ENCODE data around the gene ARHGAP15. TPM values are rescaled to one million over a fixed set of nuclear protein-coding genes. Genes with fewer than 3 reads are reported as not detected.

Gene ARHGAP15
- total RNA-seq, 1 donor from 2014 or later: not detected

GRCh38 chr2:143117225-143117624 is 12.0 kb upstream of the ARHGAP15 start:
- no peak overlapping the region for H3K27ac Mint-ChIP-seq (ENCODE audit: unreplicated experiment)
- no peak for TF ChIP-seq CTCF (IDR thresholded peaks at IDR 0.05; ENCODE audit: partially characterized antibody, unreplicated experiment)
- no peaks in the 10 kb centered on the region for H3K9me3 Mint-ChIP-seq (ENCODE audit: unreplicated experiment)
- no peak for DNase-seq
- H3K4me1 Mint-ChIP-seq (ENCODE audit: low read depth, unreplicated experiment): no peaks in the 10 kb centered on the region
- no peaks in the 10 kb centered on the region for H3K36me3 Mint-ChIP-seq (ENCODE audit: unreplicated experiment)
- no peaks in the 10 kb centered on the region for H3K27me3 Mint-ChIP-seq (ENCODE audit: unreplicated experiment)
- H3K4me3 Mint-ChIP-seq (ENCODE audit: unreplicated experiment): no peak overlapping the region

GRCh38 chr2:143121079-143121478 is 8.1 kb upstream of the ARHGAP15 start:
- Mint-ChIP-seq H3K4me1 (ENCODE audit: low read depth, unreplicated experiment) (no peaks in the 10 kb centered on the region), H3K4me3 (ENCODE audit: unreplicated experiment) (no peak overlapping the region), H3K27ac (ENCODE audit: unreplicated experiment) (no peak overlapping the region), H3K36me3 (ENCODE audit: unreplicated experiment) (no peaks in the 10 kb centered on the region), H3K9me3 (ENCODE audit: unreplicated experiment) (no peaks in the 10 kb centered on the region), H3K27me3 (ENCODE audit: unreplicated experiment) (no peaks in the 10 kb centered on the region)
- no peak for DNase-seq
- no peak for TF ChIP-seq CTCF (IDR thresholded peaks at IDR 0.05; ENCODE audit: partially characterized antibody, unreplicated experiment)

- no peaks in the 10 kb centered on the region for H3K36me3 Mint-ChIP-seq (ENCODE audit: unreplicated experiment)
- no peak for TF ChIP-seq CTCF (IDR thresholded peaks at IDR 0.05; ENCODE audit: partially characterized antibody, unreplicated experiment)
- no peak overlapping the region for H3K27ac Mint-ChIP-seq (ENCODE audit: unreplicated experiment)
- H3K9me3 Mint-ChIP-seq (ENCODE audit: unreplicated experiment): no peaks in the 10 kb centered on the region
- DNase-seq: no peak
- H3K27me3 Mint-ChIP-seq (ENCODE audit: unreplicated experiment): no peaks in the 10 kb centered on the region
- H3K4me1 Mint-ChIP-seq (ENCODE audit: low read depth, unreplicated experiment): no peaks in the 10 kb centered on the region
- no peak overlapping the region for H3K4me3 Mint-ChIP-seq (ENCODE audit: unreplicated experiment)
These were observed 7.3 kb upstream of the ARHGAP15 start for GRCh38 chr2:143121957-143122356.

- Mint-ChIP-seq H3K9me3 (ENCODE audit: unreplicated experiment) (no peaks in the 10 kb centered on the region), H3K4me1 (ENCODE audit: low read depth, unreplicated experiment) (peaks cover under 1% of the 10 kb centered on the region), H3K27me3 (ENCODE audit: unreplicated experiment) (no peaks in the 10 kb centered on the region), H3K27ac (ENCODE audit: unreplicated experiment) (no peak overlapping the region), H3K4me3 (ENCODE audit: unreplicated experiment) (no peak overlapping the region), H3K36me3 (ENCODE audit: unreplicated experiment) (no peaks in the 10 kb centered on the region)
- no peak for DNase-seq
- no peak for TF ChIP-seq CTCF (IDR thresholded peaks at IDR 0.05; ENCODE audit: partially characterized antibody, unreplicated experiment)
These were observed 5.3 kb upstream of the ARHGAP15 start for GRCh38 chr2:143123911-143124310.

GRCh38 chr2:143124445-143124844 is 4.8 kb upstream of the ARHGAP15 start:
- Mint-ChIP-seq H3K36me3 (ENCODE audit: unreplicated experiment) (no peaks in the 10 kb centered on the region), H3K4me1 (ENCODE audit: low read depth, unreplicated experiment) (peaks cover 4% of the 10 kb centered on the region), H3K27me3 (ENCODE audit: unreplicated experiment) (no peaks in the 10 kb centered on the region), H3K4me3 (ENCODE audit: unreplicated experiment) (no peak overlapping the region), H3K27ac (ENCODE audit: unreplicated experiment) (no peak overlapping the region), H3K9me3 (ENCODE audit: unreplicated experiment) (no peaks in the 10 kb centered on the region)
- no peak for TF ChIP-seq CTCF (IDR thresholded peaks at IDR 0.05; ENCODE audit: partially characterized antibody, unreplicated experiment)
- DNase-seq: no peak

Measured in glutamatergic neuron (in vitro differentiated cells).